Measurements from ENCODE around the gene AFF2. TPM values are rescaled to one million over a fixed set of nuclear protein-coding genes. Genes with fewer than 3 reads are reported as not detected.
"Not testable (repeated sequence)": the region's sequence is repeated elsewhere in the genome, so short reads cannot be mapped to it uniquely, and the experiment has no call there.

AFF2 gene
- total RNA-seq, 1 experiment from 2014 or later, result not detected

DNA sequence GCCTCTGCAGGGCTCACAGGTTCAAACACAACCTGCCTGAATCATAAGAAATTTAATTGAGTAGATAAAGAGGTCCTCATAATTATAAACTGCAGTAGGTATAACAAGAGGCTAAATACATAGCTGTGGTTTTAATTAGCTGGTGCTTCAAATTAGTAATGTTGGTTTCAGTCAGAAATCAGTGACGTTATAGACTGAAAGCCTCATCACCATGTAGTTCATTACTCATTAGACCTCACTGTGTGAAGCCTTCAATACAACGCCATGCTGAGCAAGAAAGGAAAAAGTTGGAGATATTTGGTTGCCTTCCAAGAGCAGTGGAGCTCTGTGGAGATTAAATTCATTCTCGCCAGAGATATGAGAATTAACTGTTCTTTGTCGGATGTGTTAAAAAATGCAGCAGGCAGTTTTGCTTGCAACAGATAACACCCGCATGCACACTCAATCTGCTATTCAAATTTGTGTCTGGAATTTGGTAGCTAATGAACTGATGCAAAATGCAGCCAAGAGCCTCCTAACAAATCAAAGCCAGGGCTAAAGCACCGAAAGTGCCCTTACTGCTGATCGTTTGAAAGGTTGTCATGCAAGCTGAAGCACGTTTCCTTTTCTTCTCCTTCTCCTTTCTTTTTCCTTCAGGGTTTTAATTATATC, 148.9 kb downstream of the AFF2 start:
- Histone ChIP-seq H3K9me3 (no peaks in the 10 kb centered on the region), H3K36me3 (no peaks in the 10 kb centered on the region)
- DNase-seq, result no peak

DNA sequence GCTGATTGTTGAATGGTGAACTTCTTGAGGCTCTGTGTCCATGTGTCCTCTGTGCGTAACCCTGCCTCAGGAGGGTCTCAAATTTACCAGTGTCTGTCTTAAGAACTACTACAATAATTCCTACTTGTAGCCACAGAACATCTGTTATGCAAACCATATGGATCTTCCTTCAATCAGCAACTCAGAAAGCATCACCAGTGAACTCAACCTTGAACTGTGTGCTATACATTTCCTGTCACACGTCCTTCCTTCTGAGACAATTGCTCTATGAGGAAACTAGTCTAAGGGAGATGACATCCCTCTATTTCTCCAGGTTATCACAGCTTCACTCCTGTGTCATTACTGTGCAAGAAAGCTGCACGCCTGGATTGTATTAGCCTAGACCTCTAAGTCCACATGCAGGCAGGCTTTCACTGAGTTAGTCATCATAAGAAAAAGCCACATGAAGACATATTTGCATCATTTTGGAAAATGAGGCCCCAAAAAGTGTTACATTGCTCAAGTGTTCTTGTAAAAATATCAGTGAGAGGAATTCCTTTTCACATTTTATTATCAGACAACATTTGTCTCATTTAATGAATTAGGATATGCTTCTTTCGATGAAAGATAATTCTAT, 157.8 kb downstream of the AFF2 start:
- Histone ChIP-seq H3K27me3 (no peaks in the 10 kb centered on the region), H3K36me3 (no peaks in the 10 kb centered on the region), H3K4me3 (no peak overlapping the region), H3K9me3 (no peaks in the 10 kb centered on the region)
- DNase-seq, result no peak

More for the DNA sequence above, 148.9 kb downstream of the AFF2 start:
- no peak overlapping the region for H3K4me3 ChIP-seq
- no peaks in the 10 kb centered on the region for H3K27me3 ChIP-seq

DNA sequence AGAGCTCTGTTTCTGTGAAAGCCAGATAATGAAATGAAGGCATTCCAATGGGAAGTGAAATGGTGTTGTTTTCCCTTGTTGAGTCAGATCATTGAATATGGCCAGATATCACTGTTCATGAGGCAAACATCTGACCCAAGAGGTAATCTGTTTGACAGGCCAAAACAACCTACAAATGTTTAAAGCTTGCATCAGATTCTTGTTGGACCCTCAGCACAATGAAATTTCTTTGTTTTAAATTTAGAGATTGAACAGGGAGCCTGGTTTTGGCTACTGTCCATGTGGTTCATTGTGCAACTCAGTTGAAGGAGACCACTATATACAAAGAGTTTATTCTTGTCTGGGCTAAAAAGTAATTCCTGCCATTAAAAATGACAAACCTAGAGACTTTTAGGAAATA, 159.1 kb downstream of the AFF2 start:
- Histone ChIP-seq H3K4me3 (no peak overlapping the region), H3K27me3 (no peaks in the 10 kb centered on the region), H3K36me3 (no peaks in the 10 kb centered on the region), H3K9me3 (no peaks in the 10 kb centered on the region)
- DNase-seq, result no peak

DNA sequence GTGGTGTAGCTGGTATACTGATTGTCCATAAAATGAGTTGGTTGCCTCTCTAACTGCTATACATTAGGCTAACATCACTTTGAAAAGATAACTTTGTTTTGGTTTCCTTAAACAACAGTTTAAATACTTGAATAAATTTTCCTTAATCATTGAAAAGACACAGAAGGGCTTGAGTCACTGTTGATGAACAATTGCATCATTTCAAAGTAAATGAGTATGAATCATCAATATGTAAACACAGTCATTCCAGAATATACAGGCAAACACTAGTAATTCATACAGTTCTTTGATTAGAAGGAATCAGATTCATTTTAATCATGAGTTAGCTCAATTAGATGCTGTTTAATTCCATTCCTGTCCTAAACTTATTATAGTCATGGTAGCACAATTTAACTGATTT, 160.6 kb downstream of the AFF2 start:
- no peaks in the 10 kb centered on the region for H3K36me3 ChIP-seq
- no peak for DNase-seq
- no peaks in the 10 kb centered on the region for H3K27me3 ChIP-seq
- H3K9me3 ChIP-seq, result no peaks in the 10 kb centered on the region
- no peak overlapping the region for H3K4me3 ChIP-seq

DNA sequence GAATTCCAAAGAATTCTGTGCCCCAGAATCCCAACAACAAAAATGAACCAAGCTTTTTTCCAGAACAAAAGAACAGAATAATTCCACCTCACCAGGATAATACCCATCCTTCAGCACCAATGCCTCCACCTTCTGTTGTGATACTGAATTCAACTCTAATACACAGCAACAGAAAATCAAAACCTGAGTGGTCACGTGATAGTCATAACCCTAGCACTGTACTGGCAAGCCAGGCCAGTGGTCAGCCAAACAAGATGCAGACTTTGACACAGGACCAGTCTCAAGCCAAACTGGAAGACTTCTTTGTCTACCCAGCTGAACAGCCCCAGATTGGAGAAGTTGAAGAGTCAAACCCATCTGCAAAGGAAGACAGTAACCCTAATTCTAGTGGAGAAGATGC, 161.6 kb downstream of the AFF2 start:
- H3K27me3 ChIP-seq, result no peaks in the 10 kb centered on the region
- no peaks in the 10 kb centered on the region for H3K9me3 ChIP-seq
- no peak for DNase-seq
- no peak overlapping the region for H3K4me3 ChIP-seq
- H3K36me3 ChIP-seq, result no peaks in the 10 kb centered on the region

DNA sequence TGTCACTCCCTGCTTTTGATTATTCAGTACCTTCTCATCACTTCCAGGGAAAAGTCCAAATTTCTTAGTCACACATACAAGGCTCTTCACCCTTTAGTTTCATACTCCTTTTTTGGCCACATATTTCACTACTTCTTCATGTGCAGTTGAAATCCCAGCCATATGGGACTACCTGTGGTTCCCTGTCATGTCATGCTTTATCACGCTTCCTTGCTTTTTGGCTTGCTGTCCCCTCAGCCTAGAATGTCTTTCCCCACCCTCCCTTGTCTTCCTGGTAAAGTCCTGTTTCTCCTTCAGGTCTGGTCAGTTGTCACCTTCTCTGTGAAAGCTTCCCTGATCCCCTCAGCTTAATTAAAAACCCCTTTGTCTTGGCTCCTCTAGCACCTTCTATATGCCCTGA, 163.8 kb downstream of the AFF2 start:
- DNase-seq, result no peak
- Histone ChIP-seq H3K9me3 (no peaks in the 10 kb centered on the region), H3K4me3 (no peak overlapping the region), H3K27me3 (no peaks in the 10 kb centered on the region), H3K36me3 (no peaks in the 10 kb centered on the region)

DNA sequence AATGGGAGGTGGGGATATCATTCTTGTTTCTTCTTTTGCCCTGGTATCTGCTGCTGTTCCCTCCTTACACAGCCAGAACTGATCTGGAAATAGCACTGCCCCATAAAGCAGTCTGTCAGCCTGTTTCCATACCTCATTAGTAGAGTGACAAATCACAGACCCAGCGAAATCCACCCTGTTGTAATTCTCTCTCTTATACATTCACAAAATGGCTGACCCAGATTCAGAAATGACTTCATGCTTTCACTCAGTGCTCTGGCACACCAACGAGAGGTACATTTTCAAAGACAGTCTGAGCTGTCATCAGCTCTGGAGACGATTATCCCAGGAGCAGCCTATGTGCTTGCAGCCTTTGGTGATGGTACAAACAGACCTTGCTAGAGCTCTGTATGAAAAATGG, 164.6 kb downstream of the AFF2 start:
- Histone ChIP-seq H3K36me3 (no peaks in the 10 kb centered on the region), H3K9me3 (no peaks in the 10 kb centered on the region), H3K27me3 (no peaks in the 10 kb centered on the region), H3K4me3 (no peak overlapping the region)
- no peak for DNase-seq

DNA sequence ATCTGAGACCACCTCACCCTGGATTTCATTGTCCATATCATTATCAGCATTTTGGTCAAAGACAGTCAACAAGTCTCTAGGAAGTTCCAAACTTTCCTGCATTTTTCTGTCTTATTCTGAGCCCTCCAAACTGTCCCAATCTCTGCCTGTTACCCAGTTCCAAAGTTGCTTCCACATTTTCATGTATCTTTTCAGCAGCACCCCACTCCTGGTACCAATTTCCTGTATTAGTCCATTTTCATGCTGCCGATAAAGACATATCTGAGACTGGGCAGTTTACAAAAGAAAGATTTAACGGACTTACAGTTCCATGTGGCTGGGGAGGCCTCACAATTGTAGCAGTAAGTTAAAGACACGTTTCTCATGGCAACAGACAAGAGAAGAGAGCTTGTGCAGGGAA, 168.8 kb downstream of the AFF2 start:
- H3K36me3 ChIP-seq, H3K4me3 ChIP-seq, H3K27me3 ChIP-seq, H3K9me3 ChIP-seq, DNase-seq: not testable (repeated sequence)

DNA sequence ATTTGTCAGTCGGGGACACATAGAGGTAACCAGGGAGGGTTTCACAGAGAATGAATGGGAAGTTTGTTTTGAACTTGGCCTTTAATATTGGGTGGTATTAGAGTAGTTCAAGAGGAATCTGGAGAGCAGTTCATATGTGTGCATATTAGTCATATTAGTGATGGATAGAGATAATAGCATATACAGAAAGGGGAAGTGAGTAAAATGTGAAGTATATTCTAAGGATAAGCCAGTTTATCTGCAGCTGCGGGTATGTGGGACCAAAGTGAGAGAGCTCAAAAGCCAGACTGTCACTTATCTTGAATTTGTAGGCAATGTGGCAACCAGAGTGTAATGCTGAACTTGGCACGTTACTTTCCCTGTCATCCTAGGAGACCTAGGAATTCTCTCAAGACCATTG, 169.9 kb downstream of the AFF2 start:
- H3K36me3 ChIP-seq, result no peaks in the 10 kb centered on the region
- H3K4me3 ChIP-seq, result no peak overlapping the region
- H3K27me3 ChIP-seq, result no peaks in the 10 kb centered on the region
- no peaks in the 10 kb centered on the region for H3K9me3 ChIP-seq
- no peak for DNase-seq

DNA sequence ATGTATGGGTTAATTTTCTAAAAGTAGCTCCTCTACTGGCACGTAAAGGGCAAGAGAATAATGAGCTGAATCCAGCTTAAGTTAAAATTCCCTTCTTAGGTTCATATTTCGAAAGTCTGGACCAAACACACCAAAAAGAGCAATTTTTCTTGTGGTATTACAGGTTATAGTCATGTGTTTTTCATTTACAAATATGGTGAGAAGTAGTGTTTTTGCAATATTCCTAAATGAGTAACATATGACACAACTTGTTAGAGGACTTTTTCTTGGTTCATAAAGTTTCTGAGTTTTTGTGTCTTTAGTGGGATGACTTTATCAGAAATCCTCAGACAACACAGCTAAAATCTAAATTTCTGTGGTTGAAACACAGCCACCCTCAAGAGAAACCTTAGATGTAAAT, 172.1 kb downstream of the AFF2 start:
- Histone ChIP-seq H3K27me3 (no peaks in the 10 kb centered on the region), H3K4me3 (no peak overlapping the region), H3K9me3 (no peaks in the 10 kb centered on the region), H3K36me3 (no peaks in the 10 kb centered on the region)
- DNase-seq, result no peak

DNA sequence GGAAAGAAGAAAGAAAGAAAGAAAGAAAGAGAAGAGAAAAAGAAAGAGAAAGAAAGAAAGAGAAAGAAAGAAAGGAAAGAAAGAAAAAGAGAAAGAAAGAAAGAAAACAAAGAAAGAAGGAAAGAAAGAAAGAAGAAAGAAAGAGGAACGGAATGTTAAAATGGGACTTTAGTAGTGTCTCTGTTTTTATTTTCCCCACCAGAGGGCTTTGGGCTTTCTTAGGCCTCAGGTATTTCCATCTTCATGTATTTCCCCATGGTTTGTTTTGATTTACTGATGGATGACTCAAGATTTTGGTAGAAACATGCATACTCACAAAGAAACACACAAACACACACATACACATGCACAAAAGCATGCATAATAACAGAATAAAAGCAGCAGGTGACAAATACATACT, 181.2 kb downstream of the AFF2 start:
- no peak for DNase-seq
- no peaks in the 10 kb centered on the region for H3K36me3 ChIP-seq
- no peaks in the 10 kb centered on the region for H3K27me3 ChIP-seq
- no peaks in the 10 kb centered on the region for H3K9me3 ChIP-seq
- no peak overlapping the region for H3K4me3 ChIP-seq

DNA sequence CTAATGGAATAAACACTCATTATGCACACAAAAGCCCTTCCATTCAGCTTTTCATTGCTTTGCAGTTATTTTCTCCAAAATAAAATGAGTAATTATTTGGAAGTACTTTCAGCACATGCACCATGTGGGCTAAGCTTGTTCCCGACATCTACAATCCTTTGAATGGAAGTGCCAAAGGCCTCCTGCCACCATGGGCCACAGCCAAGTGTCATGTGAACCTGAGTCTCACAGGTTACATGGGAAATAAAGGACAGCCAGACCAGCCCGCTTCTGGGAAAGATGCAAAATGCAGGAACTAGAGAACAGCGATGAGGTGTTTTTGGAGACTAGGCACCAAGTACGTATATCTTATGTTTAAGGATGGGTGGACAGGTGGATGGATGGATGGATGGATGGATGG, 181.8 kb downstream of the AFF2 start:
- H3K4me3 ChIP-seq, result no peak overlapping the region
- H3K27me3 ChIP-seq, result no peaks in the 10 kb centered on the region
- no peaks in the 10 kb centered on the region for H3K9me3 ChIP-seq

DNA sequence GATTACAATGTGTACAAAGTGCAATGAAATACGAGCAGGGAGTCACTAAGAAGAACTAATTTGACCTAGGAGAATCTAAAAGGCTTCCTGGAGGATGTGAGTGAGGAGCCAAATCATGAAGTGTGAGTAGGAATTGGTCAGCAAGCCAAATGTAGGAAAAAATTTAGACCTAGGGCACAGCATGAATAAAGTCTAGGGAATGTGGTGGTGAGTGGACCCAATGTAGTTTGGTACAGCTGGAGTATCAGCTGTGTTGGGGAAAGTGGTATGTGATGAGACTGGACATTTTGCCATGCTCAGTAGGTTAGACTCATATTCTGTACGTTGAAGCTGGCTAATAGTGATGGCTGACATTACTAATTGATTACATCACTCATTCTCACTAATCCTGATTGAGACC, 191.0 kb downstream of the AFF2 start:
- no peaks in the 10 kb centered on the region for H3K9me3 ChIP-seq
- H3K4me3 ChIP-seq, result no peak overlapping the region
- no peaks in the 10 kb centered on the region for H3K36me3 ChIP-seq
- no peaks in the 10 kb centered on the region for H3K27me3 ChIP-seq
- DNase-seq, result no peak

More for the DNA sequence above, 181.8 kb downstream of the AFF2 start:
- no peak for DNase-seq
- H3K36me3 ChIP-seq, result no peaks in the 10 kb centered on the region

DNA sequence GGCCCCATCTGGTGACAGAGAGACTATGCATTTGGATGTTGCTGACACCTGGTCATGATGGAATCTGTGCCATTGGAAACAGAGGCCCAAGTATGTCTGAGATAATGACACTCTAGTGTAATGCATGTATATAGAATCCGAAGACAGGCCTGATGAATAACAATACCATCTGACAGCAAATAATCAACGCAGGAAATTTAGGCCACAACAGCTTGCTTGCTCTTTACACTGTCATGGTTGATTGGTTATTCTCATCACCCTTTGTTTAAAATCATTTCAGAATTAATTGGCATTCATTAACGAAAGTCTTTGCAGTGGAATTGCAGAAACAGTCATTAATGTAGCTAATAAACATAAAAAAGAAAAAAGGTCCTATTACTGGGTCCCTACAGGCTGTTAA, 194.8 kb downstream of the AFF2 start:
- H3K36me3 ChIP-seq, result no peaks in the 10 kb centered on the region
- H3K27me3 ChIP-seq, result no peaks in the 10 kb centered on the region
- no peak for DNase-seq
- no peak overlapping the region for H3K4me3 ChIP-seq
- H3K9me3 ChIP-seq, result no peaks in the 10 kb centered on the region

DNA sequence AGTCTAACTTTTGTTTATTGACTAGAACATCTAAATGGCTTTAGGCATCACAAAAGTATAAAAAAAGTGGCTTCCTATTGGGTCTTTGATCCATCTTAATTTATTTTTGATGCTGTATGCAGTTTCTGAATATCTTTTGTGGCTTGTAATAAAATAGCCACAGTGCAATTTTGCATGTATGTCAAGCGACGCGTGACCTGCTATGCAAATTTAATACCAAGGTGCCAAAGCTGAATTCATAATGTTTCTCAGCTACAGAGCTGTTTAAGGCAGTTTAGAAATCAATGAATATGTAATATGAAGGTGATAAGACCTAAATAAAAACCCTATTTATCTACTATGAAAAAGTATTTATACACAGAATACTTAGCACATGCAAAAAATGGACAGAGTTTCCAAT, 197.8 kb downstream of the AFF2 start:
- Histone ChIP-seq H3K9me3 (no peaks in the 10 kb centered on the region), H3K36me3 (no peaks in the 10 kb centered on the region), H3K4me3 (no peak overlapping the region), H3K27me3 (no peaks in the 10 kb centered on the region)
- DNase-seq, result no peak

DNA sequence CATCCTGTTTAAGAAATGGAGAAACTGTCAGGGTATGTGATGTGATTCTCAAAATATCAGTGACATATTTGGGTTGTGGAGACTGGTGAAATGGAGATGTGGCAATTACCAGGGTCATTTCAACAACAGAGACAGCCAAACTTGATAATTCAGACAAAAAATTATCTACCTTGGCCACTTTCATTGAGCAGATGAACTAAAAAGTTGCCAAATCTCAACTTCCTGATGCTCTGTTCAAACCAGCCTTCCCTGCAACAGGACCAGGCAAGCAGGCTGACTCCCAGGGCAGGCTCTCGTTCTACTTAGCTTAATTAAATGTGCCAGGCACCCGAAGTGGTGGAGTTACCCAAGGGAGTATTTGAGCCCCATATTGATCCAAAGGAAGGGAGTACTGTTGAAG, 199.6 kb downstream of the AFF2 start:
- Histone ChIP-seq H3K9me3 (no peaks in the 10 kb centered on the region), H3K4me3 (no peak overlapping the region), H3K27me3 (no peaks in the 10 kb centered on the region), H3K36me3 (no peaks in the 10 kb centered on the region)
- no peak for DNase-seq

DNA sequence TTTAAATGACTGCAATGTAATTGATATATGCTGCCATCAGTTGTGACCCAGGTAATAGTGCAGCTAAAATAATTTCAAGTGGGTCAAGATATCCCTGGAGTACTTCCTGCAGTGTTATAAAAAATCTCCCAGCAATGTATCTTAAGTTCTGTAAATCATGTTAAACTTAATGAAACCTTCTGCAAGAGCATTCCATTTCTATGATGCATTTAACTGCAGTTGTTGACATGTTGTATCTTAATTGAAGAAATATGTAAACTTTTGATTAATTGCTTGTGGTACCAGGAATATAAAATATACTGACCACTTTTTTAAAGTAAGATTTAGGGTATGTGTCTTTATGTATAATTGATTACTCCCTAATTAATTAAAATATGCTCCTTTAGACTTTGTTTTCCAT, 213.6 kb downstream of the AFF2 start:
- Histone ChIP-seq H3K36me3 (no peaks in the 10 kb centered on the region), H3K9me3 (no peaks in the 10 kb centered on the region), H3K27me3 (no peaks in the 10 kb centered on the region), H3K4me3 (no peak overlapping the region)
- no peak for DNase-seq

DNA sequence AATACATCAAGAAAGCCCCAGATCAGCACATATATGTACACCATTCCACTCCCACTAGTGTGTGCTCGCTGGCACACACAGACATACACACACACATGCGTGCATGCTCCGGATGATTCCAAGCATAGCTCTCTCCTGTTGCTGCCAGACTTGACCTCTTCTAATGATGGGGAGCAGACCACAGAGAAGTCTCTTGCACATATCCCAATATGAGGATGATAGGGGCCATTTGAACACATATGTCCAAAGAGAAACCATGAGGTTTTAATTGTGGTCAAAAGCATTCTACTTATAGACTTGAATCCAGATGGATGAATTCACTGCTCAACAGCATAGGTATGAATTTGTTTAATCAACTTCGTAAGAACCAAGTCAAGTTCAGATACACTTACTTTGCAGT, 214.9 kb downstream of the AFF2 start:
- Histone ChIP-seq H3K36me3 (no peaks in the 10 kb centered on the region), H3K27me3 (no peaks in the 10 kb centered on the region), H3K9me3 (no peaks in the 10 kb centered on the region), H3K4me3 (no peak overlapping the region)
- DNase-seq, result no peak

All from MG63 (cell line).